GM21526 (cell line): ENCODE results near the gene VWA5A.
"Not testable (repeated sequence)": the region's sequence is repeated elsewhere in the genome, so short reads cannot be mapped to it uniquely, and the experiment has no call there.

Experiments
- ATAC-seq: cut with Tn5 transposase; IDR thresholded peaks from one replicate; pipeline ENCODE4 v1.9.1; 2021; ENCODE audit warnings: moderate library complexity; ENCODE audit not compliant: unreplicated experiment, low FRiP score

Gene VWA5A

DNA sequence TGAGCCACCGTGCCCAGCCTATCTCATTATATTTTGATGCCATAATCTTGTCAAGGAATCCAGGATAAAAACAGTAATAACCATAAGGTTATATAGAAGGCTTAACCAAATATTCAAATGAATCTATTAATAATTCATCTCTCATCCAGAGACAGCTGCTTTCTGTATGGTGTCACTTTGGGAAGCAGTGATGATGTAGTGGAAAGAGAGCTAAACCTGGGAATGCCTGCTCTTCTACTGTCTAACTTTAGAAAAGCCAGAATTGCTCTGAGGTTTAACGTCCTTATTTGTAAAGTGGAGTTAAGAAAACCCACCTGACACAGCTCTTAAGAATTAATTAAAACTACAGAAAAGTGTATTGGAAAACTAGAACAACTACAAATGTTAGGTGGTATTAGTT is 38.6 kb downstream of the VWA5A start:
- ATAC-seq: no peak

DNA sequence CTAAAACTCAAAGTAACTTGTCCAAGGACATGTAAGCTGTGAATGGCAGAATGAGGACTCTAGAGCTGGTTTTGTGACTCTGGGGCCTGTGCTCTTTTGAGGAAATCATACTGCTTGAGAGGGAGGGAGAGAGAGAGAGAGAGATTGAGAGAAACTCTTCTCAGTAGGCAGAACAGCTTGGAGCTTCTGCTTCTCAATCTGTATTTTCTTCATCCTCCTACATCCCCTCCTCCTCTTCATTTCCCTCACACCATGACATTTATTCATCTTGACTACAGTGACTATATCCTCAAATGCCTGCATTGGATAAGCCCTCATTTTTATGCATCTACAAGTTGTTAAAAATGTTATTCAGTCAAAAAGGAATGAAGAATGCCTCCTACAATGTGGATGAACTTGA is 44.2 kb downstream of the VWA5A start:
- ATAC-seq: no peak

DNA sequence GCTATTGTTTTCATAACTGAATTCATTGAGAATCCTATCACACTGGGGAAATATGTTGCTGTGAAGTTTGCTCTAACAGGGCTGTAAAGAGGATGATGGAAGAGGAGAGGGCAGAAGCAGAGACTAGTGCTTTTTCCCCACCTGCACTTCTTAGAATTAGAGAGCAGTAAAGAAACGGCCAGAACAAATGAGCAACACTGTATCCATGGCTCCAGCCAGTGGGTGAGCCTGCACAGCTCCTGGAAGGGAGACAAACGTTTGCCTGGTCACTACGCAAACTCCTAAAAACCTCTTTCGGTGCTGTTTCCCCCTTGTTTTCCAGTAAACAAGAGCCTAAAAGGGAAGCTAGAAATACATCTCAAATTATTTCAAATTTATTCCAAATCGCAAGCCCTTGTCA is 45.7 kb downstream of the VWA5A start:
- no peak for ATAC-seq

DNA sequence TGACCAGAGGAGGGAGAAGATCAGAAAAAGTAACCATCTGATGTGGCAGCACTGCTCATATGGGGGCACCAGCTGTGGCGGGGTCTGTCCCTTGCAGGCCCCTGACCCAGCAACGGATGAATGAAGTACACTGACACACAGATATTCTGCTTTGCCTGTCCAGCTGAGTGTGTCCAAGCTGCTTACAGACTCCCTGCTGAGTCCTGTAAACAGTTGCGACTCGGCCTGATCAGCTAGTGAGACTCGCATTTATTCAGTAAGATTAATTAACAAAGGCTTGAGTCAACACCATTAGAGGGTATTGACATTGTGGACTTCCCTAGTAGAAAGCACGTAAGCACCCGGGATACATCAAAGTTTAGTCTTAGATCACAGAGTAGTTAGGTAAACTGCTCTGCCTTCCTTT is 52.6 kb downstream of the VWA5A start:
- ATAC-seq: no peak

DNA sequence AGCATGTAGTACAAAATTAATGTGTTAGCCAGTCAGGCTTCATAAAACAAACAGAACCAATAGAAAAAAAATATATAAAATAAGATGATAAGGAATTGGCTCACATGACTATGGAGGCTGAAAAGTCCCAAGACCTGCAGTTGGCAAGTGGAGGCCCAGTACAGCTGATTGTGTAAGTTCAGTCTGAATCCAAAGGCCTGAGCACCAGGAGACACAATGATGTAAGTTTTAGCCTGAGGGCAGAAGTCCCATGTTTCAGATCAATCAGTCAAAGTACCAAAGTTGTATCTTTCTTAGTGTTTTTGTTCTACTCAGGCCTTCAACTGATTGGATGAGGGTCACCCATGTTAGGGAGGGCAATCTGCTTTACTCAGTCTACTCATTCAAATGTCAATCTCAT is 53.5 kb downstream of the VWA5A start:
- ATAC-seq: no peak

DNA sequence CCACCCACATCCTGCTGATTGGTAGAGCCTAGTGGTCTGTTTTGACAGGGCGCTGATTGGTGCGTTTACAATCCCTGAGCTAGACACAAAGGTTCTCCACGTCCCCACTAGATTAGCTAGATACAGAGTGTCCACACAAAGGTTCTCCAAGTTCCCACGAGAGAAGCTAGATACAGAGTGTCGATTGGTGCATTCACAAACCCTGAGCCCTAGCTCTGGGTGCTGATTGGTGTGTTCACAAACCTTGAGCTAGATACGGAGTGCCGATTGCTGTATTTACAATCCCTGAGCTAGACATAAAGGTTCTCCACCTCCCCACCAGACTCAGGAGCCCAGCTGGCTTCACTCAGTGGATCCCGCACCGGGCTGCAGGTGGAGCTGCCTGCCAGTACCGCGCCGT is 55.1 kb downstream of the VWA5A start:
- ATAC-seq: not testable (repeated sequence)

DNA sequence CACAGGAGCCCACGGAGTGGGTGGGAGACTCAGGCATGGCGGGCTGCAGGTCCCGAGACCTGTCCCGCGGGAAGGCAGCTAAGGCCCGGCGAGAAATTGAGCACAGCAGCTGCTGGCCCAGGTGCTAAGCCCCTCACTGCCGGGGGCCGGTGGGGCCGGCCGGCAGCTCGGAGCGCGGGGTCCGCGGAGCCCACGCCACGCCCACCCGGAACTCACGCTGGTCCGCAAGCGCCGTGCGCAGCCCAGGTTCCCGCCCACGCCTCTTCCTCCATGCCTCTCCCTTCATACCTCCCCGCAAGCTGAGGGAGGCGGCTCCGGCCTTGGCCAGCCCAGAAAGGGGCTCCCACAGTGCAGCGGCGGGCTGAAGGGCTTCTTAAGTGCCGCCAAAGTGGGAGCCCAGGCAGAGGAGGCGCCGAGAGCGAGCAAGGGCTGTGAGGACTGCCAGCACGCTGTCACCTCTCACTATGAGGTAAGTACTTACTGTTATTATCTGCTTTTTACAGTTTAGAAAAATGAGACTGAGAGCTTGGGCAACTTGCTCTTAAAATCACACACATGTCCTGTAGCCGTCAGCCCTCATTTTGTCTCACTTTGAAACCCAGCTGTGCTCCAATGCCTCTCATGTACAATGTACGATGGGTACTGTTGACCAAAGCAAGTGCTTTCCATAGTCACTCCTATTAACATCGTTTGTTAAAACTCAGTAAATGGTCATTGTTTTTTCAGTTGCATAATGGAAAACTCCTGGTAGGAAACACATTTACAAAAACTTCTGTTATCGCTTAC is 55.7 kb downstream of the VWA5A start:
- no peak for ATAC-seq

DNA sequence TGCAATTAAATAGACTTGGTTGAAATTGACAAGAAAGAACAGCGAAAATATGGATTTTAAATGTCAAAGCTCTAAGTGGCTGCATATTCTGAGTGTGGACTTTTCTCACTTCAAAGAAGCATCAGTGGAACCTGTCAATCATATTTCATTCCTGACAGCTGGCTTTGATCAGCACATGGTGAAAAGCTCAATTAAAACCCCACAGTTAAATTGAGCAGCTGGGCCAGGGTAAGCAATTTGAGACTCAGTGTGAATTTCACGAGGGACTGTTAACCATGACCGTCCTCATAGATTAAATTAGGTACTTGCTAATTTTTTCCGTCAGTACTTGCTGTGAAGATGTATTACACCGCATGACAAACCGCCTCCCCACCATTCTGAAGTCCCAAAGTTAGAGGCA is 56.9 kb downstream of the VWA5A start:
- no peak for ATAC-seq

DNA sequence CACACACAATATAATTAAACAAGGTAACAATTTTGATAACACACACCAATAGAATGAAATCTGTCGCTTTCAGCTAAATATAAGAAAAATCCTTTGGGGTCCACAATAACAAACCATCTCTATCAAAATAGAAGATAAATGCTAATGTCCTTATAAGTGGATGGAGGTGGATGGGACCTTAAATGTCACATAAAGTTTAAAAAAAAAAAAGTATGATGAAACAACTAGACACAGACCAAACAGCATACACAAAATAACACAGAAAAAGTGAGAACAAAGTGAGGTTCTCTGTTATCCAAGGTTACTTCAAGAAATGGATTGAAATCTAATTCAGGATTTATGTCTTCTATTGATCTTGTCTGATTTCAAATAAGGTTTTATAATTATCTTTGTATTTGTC is 57.3 kb downstream of the VWA5A start:
- no peak for ATAC-seq

DNA sequence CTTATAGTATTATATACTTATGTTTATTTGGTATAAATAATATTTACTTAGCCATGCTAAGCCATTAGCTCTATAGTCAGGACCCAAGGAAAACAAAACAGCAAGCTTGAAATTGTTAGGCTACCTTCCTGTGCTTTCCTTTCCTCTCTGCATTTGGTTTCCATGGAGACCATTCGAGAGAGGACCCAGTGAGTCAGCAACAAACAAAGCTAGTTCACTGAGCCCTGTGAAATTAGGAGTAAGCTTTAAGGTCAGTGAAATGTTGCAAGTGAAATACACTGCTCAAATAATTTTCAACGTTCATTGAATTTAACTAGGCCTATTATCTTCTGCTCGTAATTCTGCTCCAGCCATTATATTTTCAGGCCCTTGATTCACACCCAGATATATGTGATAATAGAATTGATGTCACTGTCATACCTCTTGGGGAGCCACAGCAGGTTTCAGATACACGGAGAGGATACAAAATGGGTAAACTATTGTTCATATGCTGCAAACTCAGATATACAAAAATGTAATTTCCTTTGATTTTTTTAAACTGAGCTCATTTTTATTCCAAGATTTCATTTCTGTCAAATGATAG is 58.8 kb downstream of the VWA5A start:
- no peak for ATAC-seq

DNA sequence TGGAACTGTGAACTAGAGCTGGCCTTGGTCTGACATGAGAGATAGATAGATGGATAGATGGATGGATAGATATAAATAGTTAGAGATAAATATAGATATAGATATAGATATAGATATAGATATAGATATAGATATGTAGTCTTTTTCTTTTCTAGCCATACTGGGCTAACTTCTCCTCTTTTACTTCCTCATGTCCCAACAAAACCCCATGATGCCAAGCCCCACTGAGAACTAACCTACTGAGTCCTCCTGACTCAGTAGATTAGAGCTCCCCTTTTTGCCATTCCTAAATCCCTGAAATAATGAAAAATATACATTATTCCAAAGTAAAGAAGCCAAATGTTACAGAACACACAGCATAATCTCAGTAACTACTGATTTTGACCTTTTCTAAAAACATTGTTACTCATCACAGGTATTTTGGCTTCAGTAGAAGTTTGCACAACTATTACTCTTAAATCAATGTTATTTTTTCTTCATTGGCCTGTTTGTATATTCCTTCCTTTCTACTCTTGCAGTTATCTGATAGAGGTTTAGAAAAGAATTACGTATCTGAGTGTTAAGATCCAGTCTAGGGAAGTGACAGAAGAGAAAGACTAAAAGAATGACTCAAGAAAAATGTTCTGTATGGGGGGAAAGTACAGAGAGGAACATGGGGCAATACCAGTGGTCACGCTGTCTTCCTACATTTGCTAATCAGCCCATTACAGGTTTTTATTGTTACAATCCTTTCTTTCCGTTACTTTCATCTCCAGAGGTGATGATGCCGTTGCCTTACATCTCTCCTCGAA is 61.9 kb downstream of the VWA5A start:
- no peak for ATAC-seq

DNA sequence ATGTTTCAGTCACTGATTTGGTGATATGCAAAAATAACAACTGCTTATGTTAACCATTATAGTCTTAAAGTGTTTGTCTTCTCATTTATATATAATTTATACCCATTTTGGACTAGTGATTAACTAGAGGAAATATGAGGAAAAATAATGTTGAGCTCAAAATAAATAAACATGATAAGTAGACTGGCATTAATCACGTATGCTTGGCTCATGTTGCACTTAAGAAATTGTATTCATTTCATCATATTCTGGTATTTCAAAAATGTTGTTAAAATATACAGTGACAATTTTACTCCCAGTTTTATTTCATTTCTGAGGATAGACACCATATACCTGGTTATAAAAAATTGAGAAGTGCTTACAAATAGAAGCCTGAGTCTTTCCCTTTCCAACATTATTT is 64.1 kb downstream of the VWA5A start:
- no peak for ATAC-seq

DNA sequence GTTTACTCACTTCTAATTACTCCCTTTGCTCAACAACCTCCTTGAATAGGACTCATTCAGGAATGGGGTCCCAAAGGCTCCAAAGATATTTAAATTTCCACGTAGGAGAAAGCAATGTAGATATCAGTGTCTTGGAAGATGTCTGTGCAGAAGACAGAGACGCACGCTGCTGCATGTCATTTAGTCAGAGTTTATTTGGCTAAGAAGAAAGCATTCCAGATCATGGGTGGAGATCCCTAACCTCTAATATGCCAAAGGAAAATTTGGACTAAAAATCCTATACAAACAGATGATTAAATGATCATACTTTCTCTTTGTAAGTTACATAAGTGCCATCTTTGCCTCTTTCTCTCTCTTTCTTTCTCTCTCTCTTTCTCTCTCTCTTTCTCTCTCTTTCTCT is 67.8 kb downstream of the VWA5A start, which contains the start of gene OR10D3:
OR10D3 (plus strand) TSS at position 278 of the 400 bp plus-strand sequence. CDS start 1,925 bp downstream, outside the sequence.
- ATAC-seq: no peak

DNA sequence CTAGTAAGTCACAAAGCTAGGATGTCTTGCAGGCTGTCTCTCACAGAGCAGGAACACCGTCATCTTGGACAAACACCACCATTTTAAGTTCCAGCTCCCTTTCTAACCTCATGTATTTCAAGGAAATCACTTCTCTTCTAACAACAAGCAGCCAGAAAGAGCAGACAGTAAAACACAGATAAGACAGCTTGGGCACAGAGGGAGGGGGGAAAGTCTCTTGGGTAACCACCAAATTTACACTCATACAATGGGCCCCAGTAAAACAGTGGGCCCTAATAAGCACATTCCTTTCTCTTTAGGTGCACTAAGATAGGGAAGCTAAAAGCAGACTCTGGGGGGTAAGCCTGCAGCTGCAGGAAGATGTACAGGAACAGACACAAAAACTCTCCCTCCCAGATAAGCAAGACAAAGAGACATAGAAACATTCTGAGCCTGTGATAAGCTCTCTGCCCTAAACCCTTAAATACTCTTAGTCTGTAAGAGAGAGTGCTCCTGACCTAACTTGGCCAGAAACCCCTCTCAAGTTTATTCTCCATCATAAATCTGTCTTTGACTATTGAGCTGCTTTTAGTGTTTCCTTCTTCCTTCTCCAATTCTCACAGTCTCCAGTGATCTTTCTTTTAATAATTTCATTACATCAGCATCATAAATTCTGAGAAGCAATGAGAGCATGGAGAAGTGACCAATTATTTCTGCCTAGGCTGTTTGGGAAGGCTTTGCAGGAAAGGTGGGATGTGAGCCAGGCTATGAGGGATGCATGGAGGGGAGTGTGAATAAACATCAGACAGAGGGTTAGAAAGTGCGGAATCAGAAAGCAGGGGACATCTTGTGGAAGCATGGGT is 75.3 kb downstream of the VWA5A start:
- no peak for ATAC-seq

DNA sequence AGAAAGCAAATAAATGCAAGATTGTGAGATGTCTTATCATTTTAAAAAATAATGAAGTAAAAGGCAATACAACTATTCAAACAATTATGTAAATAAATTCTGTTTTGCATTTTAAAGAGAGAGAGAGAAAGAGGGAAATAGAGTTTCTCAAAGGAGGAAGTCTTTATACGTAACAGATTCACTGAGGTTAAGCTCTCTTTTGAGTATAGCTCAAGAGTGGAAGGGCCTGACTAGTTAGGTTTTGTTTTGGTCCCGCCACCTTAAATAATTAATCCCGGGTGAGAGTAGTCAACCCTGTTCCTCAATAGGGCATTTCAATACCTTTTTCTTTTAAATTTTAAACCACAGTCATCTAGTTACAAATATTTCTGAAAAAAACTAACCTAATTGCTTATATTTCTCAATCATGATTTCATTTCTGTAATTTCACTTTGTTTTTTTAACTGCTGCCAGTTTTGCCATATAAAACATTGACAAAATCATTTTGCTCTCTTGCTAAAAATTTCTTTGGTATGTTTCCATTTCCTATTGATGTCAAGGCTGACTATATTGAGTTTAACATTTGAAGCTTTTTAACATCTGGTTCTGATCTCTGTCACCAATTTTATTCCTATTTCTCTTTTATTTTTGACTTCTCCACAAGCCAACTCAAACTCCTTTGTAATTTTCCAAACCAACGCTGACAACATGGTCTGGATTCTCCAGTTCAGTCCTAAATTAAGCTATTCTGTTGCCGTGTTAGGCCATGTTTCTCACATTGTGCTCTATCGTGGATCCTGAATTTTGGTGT is 78.2 kb downstream of the VWA5A start:
- peak; percentile 48 for ATAC-seq

DNA sequence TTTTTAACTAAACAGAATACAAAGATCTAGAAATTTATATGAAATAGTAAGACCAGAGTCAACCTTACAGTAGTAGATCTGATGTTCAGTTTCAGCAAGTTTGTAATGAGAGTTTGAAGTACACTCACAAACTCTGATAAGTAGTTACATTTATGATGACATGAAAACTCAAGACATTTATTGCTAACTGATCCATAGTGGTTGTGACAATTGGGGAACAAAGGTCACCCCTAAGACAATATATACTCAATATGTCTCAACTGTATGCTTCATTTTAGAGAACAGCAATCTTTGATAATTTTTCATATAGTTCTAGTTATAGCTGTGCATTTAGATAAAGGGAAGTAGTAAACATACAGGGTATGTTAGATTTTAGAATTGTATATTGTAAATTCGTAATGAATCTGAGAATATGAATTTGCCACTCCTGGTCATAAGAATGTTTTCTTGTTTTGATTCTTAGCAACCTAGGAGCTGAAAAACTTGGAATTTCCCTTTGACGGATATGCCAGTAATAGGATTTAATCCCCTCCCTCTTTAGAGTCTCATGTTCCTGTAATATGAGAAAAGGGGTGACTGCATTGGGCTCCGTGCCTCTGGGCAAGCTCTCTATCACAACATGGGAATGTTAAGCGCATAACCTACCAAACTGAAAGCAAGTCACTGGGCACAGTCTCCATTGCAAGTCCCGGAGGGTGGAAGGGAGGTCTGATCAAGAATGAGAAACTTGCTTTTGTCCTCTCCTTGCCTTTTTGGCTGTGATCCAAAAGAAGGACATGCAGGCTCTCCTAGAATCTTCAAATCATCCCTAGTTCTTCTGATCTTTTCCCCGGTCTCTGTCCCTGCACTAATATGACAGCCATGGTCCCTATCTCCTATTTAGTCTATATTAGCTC is 79.3 kb downstream of the VWA5A start:
- ATAC-seq: no peak

DNA sequence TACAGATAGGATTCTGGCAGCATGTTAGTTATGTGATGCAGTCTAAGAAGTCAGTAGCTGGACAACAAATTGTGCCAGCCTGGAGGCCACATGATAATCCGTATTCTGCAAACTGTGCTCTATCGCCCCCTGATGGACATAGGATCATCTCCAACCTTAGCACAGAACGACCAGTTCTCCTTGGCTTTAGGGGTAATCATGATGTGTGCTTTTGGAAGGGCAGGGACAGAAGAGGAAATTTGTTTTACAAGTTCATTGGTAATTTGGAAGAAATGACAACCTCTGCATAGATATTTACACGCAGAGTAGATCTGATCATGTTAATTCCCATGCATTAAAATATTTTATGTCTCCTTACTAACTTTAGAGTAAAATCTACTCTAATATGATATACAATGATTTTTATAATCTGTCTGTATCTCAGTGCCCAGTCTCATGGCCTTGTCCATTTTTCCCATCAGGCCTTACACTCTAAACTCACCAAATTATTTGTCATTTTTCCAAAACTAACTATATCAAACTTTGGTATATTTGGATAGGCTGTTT is 80.0 kb downstream of the VWA5A start:
- peak; percentile 88 for ATAC-seq
